Neuronal stem cell (in vitro differentiated cells): ENCODE measurements around the gene EEPD1.
A peak's percentile ranks its signal among the peaks of the same experiment; 100 is the strongest.
"Not testable (repeated sequence)": the region's sequence is repeated elsewhere in the genome, so short reads cannot be mapped to it uniquely, and the experiment has no call there.

Experiments
- DNase-seq: peaks from one replicate; pipeline ENCODE4 v3.0.0-alpha.2; 2013; ENCODE audit warnings: low spot score
- H2AFZ ChIP-seq: one replicate; pipeline ENCODE4 v1.6.1; 2013; ENCODE audit warnings: mild to moderate bottlenecking, low read length, inconsistent platforms
- H2AK5ac ChIP-seq: 2 replicates; pipeline ENCODE4 v1.6.1; 2013; ENCODE audit warnings: low read depth, mild to moderate bottlenecking, inconsistent platforms, low read length, moderate library complexity, mixed read lengths
- H2BK120ac ChIP-seq: 2 replicates; pipeline ENCODE4 v1.6.1; 2013; ENCODE audit warnings: low read depth, mild to moderate bottlenecking, inconsistent platforms, low read length, moderate library complexity, mixed read lengths
- H2BK12ac ChIP-seq: one replicate; pipeline ENCODE4 v1.6.1; 2013; ENCODE audit warnings: low read length, inconsistent platforms
- H2BK15ac ChIP-seq: 2 replicates; pipeline ENCODE4 v1.6.1; 2013; ENCODE audit warnings: mild to moderate bottlenecking, low read length, inconsistent platforms, mixed read lengths
- H2BK5ac ChIP-seq: one replicate; pipeline ENCODE4 v1.6.1; 2013; ENCODE audit warnings: inconsistent platforms, mild to moderate bottlenecking, low read length, moderate library complexity
- H3K14ac ChIP-seq: one replicate; pipeline ENCODE4 v1.6.1; 2013; ENCODE audit warnings: low read length, inconsistent platforms
- H3K18ac ChIP-seq: 2 replicates; pipeline ENCODE4 v1.6.1; 2013; ENCODE audit warnings: low read length, inconsistent platforms
- H3K23ac ChIP-seq: 2 replicates; pipeline ENCODE4 v1.6.1; 2013; ENCODE audit warnings: low read depth, mild to moderate bottlenecking, mixed read lengths, low read length, inconsistent platforms; ENCODE audit not compliant: poor library complexity
- H3K27ac ChIP-seq: replicated peaks from 3 replicates; pipeline ENCODE4 v1.5.1; 2013; ENCODE audit warnings: low read length, inconsistent platforms
- H3K27me3 ChIP-seq, 3 experiments: 2 replicates each; pipeline ENCODE4 v1.6.1; 2013; ENCODE audit warnings: low read length in 3 of 3, mild to moderate bottlenecking in 2 of 3, inconsistent platforms in 1 of 3, low read depth in 1 of 3, mixed read lengths in 1 of 3, moderate library complexity in 1 of 3; ENCODE audit not compliant: control insufficient read depth in 3 of 3, insufficient read depth in 3 of 3
- H3K36me3 ChIP-seq, 2 donors: replicated peaks in 1 of 2; 2 replicates each; pipeline ENCODE4 v1.6.1; 2013; ENCODE audit warnings: low read length in 2 of 2; ENCODE audit not compliant: control insufficient read depth in 2 of 2, insufficient read depth in 2 of 2
- H3K4ac ChIP-seq: 2 replicates; pipeline ENCODE4 v1.6.1; 2013; ENCODE audit warnings: inconsistent platforms, mild to moderate bottlenecking, low read length, moderate library complexity
- H3K4me1 ChIP-seq, 2 donors: 1 replicate in 1 of 2; 2 replicates in 1 of 2; pipeline ENCODE4 v1.6.1; 2013; ENCODE audit warnings: low read length in 2 of 2, low read depth in 1 of 2; ENCODE audit not compliant: control insufficient read depth in 2 of 2, insufficient read depth in 1 of 2
- H3K4me2 ChIP-seq: one replicate; pipeline ENCODE4 v1.6.1; 2013; ENCODE audit warnings: mild to moderate bottlenecking, low read length, inconsistent platforms; ENCODE audit not compliant: insufficient read depth, poor library complexity, severe bottlenecking
- H3K4me3 ChIP-seq, 2 donors: 2 replicates each; pipeline ENCODE4 v1.5.1; 2013; ENCODE audit warnings: low read length in 2 of 2, mild to moderate bottlenecking in 2 of 2, inconsistent platforms in 1 of 2, moderate library complexity in 1 of 2
- H3K79me1 ChIP-seq: one replicate; pipeline ENCODE4 v1.6.1; 2013; ENCODE audit warnings: low read depth, mild to moderate bottlenecking, inconsistent platforms, low read length, moderate library complexity
- H3K9ac ChIP-seq: one replicate; pipeline ENCODE4 v1.6.1; 2013; ENCODE audit warnings: mild to moderate bottlenecking, low read depth, low read length, inconsistent platforms; ENCODE audit not compliant: poor library complexity
- H3K9me3 ChIP-seq, 2 donors: replicated peaks in 1 of 2; 2 replicates each; pipeline versions ENCODE3 to v1.6.1; 2013; ENCODE audit warnings: low read length in 2 of 2, mild to moderate bottlenecking in 2 of 2, inconsistent platforms in 1 of 2, low read depth in 1 of 2, mixed read lengths in 1 of 2, moderate library complexity in 1 of 2; ENCODE audit not compliant: control insufficient read depth in 2 of 2, insufficient read depth in 1 of 2
- H4K8ac ChIP-seq: one replicate; pipeline ENCODE4 v1.6.1; 2013; ENCODE audit warnings: low read depth, mild to moderate bottlenecking, inconsistent platforms, low read length, moderate library complexity
- H4K91ac ChIP-seq: one replicate; pipeline ENCODE4 v1.6.1; 2013; ENCODE audit warnings: low read length, low read depth, mild to moderate bottlenecking, inconsistent platforms; ENCODE audit not compliant: poor library complexity
- WGBS, 2 donors: extraction: QIAGEN DNeasy Blood & Tissue Kit; methylation state at CpG; one replicate each; pipeline ENCODE4 v1.1.7; 2013; ENCODE audit warnings: missing lambda C conversion rate in 2 of 2, mixed read lengths in 1 of 2; ENCODE audit not compliant: insufficient read length in 2 of 2, insufficient replicate concordance in 1 of 2; ENCODE audit errors: extremely low coverage in 2 of 2; 5-methylcytosine and 5-hydroxymethylcytosine counted together

EEPD1 gene

DNA sequence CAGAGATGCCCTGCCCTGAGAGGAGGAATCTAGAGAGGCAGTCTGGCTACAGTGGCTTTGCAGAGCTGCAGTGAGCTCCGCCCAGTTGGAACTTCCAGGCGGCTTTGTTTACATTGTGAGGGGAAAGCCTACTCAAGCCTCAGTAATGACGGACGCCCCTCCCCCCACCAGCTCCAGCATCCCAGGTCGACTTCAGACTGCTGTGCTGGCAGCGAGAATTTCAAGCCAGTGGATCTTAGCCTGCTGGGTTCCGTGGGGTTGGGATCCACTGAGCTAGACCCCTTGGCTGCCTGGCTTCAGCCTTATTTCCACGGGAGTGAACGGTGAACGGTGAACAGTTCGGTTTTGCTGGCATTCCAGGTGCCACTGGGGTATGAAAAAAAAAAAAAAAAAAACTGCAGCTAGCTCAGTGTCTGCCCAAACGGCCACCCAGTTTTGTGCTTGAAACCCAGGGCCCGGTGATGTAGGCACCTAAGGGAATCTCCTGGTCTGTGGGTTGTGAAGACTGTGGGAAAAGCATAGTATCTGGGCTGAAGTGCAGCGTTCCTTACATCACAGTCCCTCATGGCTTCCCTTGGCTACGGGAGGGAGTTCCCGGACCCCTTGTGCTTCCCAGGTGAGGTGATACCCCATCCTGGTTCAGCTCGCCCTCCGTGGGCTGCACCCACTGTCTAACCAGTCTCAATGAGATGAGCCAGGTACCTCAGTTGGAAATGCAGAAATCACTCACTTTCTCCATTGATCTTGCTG, 105.6 kb downstream of the EEPD1 start:
- H3K27me3 ChIP-seq, H3K27ac ChIP-seq, H3K9me3 ChIP-seq, H4K91ac ChIP-seq, H3K36me3 ChIP-seq, H3K23ac ChIP-seq, H3K14ac ChIP-seq, H3K9ac ChIP-seq, H3K79me1 ChIP-seq, H2BK120ac ChIP-seq: not testable (repeated sequence)
- Histone ChIP-seq H3K18ac (peak overlapping the region; percentile 95), H3K4ac (peak overlapping the region; percentile 23), H3K4me1 (peaks cover 9 to 16% of the 10 kb centered on the region in 2 donors), H3K4me3 (peak overlapping the region in 1 of 2 donors; percentile 44), H2BK12ac (peak overlapping the region; percentile 41), H4K8ac (peak overlapping the region; percentile 72), H2AFZ (peak overlapping the region; percentile 85), H2BK15ac (peak overlapping the region; percentile 67), H3K4me2 (peak overlapping the region; percentile 33), H2AK5ac (peak overlapping the region; percentile 56), H2BK5ac (peak overlapping the region; percentile 87)
- no CpG with 5 or more reads among the region's 18 CpGs for WGBS, 2 donors
- peak; percentile 82 for DNase-seq

DNA sequence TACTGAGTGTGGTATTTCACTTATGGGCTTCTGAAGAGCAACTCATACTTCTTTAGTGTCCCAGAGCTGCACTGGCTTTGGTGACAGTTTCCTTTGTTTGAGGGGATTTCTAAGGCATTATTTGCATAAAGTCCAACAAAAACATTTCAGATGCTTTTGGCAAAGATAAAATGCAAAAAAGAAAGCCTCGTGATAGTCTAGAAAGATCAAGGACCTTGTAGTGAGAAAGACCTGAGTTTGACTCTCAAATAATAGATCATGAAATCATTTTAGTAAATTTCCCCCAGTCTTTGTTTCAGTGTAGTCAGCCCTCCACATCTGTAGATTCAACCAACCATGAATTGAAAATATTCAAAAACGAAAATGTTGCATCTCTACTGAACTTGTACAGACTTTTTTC, 107.4 kb downstream of the EEPD1 start:
- Histone ChIP-seq H4K8ac (no peak overlapping the region), H3K14ac (no peak overlapping the region), H2BK12ac (no peak overlapping the region), H4K91ac (no peak overlapping the region), H3K9me3 (no peaks in the 10 kb centered on the region), H3K36me3 (no peaks in the 10 kb centered on the region), H2BK15ac (no peak overlapping the region), H3K4me1 (peaks cover 9 to 16% of the 10 kb centered on the region in 2 donors), H2AFZ (peak overlapping the region; percentile 53), H2BK5ac (no peak overlapping the region), H2BK120ac (no peak overlapping the region), H3K79me1 (no peaks in the 10 kb centered on the region), H3K27ac (no peak overlapping the region), H3K4me2 (no peak overlapping the region), H3K4me3 (no peak overlapping the region), H3K9ac (no peak overlapping the region), H3K23ac (no peak overlapping the region), H3K27me3 (no peaks in the 10 kb centered on the region), H3K4ac (no peak overlapping the region), H2AK5ac (no peak overlapping the region), H3K18ac (no peak overlapping the region)
- WGBS, 2 donors: no CpG with 5 or more reads among the region's 2 CpGs
- no peak for DNase-seq

DNA sequence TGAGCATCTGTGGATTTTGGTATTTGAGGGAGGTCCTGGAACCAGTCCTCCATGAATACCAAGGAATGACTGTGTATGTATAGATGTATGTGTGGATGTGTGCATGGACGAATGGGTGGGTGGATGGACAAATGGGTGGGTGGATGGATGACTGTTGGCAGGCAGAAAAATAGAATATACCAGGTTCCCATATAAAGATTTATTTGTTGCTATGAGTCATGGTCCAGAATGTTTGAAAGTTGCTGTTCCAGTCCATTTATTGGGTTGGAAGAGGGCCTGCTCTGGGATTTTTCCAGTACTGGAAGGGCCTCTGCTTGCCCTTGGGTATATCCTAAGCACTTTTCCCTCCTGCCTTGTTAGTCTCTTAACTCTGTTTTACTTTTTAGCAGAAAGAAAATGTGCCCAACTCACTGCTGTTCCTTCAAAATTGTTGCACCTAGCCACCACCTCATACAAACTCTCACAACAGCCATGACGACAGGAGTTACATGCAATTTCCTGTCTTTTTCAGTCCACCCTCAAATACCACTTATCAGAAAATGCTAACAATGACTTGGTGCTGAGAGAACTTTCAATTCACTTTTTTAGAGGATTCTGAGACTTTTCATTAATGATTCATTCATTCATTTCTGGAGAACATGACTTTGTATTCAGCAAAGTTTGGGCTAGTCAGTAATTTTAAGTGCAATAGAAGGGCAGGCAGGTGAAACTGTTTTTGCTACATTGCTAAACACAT, 108.1 kb downstream of the EEPD1 start:
- H3K14ac ChIP-seq: no peak overlapping the region
- H3K79me1 ChIP-seq: no peaks in the 10 kb centered on the region
- H3K9me3 ChIP-seq: no peaks in the 10 kb centered on the region
- H3K4ac ChIP-seq: no peak overlapping the region
- no peak overlapping the region for H4K91ac ChIP-seq
- H3K4me2 ChIP-seq: no peak overlapping the region
- no peaks in the 10 kb centered on the region for H3K27me3 ChIP-seq
- H3K27ac ChIP-seq: no peak overlapping the region
- no peaks in the 10 kb centered on the region for H3K36me3 ChIP-seq
- WGBS, 2 donors: no CpG with 5 or more reads among the region's 2 CpGs
- no peak overlapping the region for H3K9ac ChIP-seq
- H2BK5ac ChIP-seq: no peak overlapping the region
- no peak overlapping the region for H3K4me3 ChIP-seq
- no peak overlapping the region for H2BK12ac ChIP-seq
- no peak overlapping the region for H4K8ac ChIP-seq
- H2BK15ac ChIP-seq: no peak overlapping the region
- no peak overlapping the region for H2BK120ac ChIP-seq
- no peak for DNase-seq
- no peak overlapping the region for H3K18ac ChIP-seq
- H2AK5ac ChIP-seq: no peak overlapping the region
- no peak overlapping the region for H2AFZ ChIP-seq
- peaks cover 9 to 18% of the 10 kb centered on the region in 2 donors for H3K4me1 ChIP-seq
- no peak overlapping the region for H3K23ac ChIP-seq

DNA sequence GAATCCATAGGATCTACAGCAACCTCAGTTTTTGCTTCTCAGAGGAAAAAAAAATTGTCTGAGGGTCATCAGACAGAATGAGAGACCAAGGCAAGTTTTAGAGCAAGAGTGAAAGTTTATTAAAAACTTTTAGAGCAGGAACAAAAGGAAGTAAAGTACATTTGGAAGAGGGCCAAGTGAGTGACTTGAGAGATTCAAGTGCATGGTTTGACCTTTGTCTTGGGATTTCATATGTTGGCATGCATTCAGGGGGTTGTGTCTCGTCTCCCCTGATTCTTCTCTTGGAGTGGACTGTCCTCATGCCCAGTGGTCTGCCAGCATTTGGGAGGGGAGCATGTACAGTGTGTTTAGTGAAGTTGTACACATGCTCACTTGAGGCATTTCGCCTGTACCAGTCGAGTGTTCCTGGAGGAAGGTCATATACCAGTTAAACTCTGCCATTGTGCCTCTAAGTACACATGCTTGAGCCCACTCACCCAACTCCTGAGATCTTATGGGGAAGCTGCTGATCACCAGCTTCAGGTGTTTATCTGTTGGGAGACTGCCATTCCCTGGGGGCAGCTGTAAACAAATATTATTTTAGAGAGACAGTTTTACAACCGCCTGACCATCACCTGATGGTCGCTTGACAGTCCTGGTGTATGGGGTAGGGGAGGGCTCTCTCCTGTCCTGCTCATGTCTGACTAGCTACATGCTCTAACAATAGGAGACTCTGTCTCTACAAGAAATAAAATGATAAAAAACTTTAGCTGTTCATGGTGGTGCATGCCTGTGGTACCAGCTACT, 109.4 kb downstream of the EEPD1 start:
- Histone ChIP-seq H3K4me3 (no peak overlapping the region), H2BK12ac (no peak overlapping the region), H3K18ac (no peak overlapping the region), H2BK15ac (no peak overlapping the region), H3K4me1 (peaks cover 9 to 18% of the 10 kb centered on the region in 2 donors), H3K79me1 (no peaks in the 10 kb centered on the region), H3K36me3 (no peaks in the 10 kb centered on the region), H2BK120ac (no peak overlapping the region), H3K14ac (no peak overlapping the region), H2AK5ac (no peak overlapping the region), H3K27me3 (no peaks in the 10 kb centered on the region), H4K8ac (no peak overlapping the region), H3K23ac (no peak overlapping the region), H4K91ac (no peak overlapping the region), H3K4me2 (no peak overlapping the region), H2BK5ac (no peak overlapping the region), H3K9me3 (no peaks in the 10 kb centered on the region), H3K9ac (no peak overlapping the region), H3K4ac (no peak overlapping the region), H2AFZ (no peak overlapping the region), H3K27ac (no peak overlapping the region)
- no peak for DNase-seq
- no CpG with 5 or more reads among the region's 5 CpGs for WGBS, 2 donors
